ENCODE data around the gene TCHHL1.
"Not testable (repeated sequence)": the region's sequence is repeated elsewhere in the genome, so short reads cannot be mapped to it uniquely, and the experiment has no call there.

The TCHHL1 gene

GRCh38 chr1:152084853-152085252 lies 4.0 kb downstream of the TCHHL1 start:
- no peak overlapping the region for H3K27ac ChIP-seq (ENCODE audit: low read depth, low read length)
- 25% methylated on average over 1 of the region's 1 CpG for WGBS
- no peak overlapping the region for H3K4me3 ChIP-seq (ENCODE audit: low read length)
- H3K9ac ChIP-seq (ENCODE audit: low read depth, low read length) = no peak overlapping the region
- H3K36me3 ChIP-seq (ENCODE audit: insufficient read depth, low read length) = no peaks in the 10 kb centered on the region
- H3K27me3 ChIP-seq (ENCODE audit: insufficient read depth, low read length) = no peaks in the 10 kb centered on the region; the same call in 1 of the 2 replicates
- H3K9me3 ChIP-seq (ENCODE audit: insufficient read depth, low read depth, low read length) = peaks cover 4% of the 10 kb centered on the region; the same call in 1 of the 2 replicates
- H3K4me1 ChIP-seq (ENCODE audit: insufficient read depth, low read length) = no peaks in the 10 kb centered on the region

DNA sequence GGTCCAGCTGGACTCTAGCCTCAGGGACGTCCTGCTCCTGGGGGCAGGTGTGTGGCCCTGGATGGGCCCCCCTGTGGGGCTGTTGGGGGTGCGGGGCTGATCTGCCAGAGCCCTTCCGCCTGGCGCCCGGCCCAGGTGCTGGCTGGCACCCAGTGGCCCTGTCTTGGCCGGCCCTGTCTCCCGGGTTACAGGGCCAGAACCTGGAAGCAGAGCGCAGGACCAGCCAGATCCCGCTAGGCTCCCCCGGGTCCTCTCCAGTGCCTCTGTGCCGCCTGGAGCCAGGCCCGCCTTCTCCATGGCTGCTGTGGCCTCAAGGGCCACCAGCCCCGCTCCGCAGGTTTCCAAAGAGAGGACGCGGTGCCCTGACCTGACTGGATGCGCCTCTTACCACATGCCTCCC lies 7.8 kb downstream of the TCHHL1 start:
- not testable (repeated sequence) for H3K36me3 ChIP-seq (ENCODE audit: insufficient read depth, low read length); H3K27me3 ChIP-seq (ENCODE audit: insufficient read depth, low read length); H3K9me3 ChIP-seq (ENCODE audit: insufficient read depth, low read depth, low read length); H3K4me1 ChIP-seq (ENCODE audit: insufficient read depth, low read length); H3K9ac ChIP-seq (ENCODE audit: low read depth, low read length); H3K4me3 ChIP-seq (ENCODE audit: low read length); H3K27ac ChIP-seq (ENCODE audit: low read depth, low read length)
- WGBS = 90% methylated on average over 16 of the region's 17 CpGs

DNA sequence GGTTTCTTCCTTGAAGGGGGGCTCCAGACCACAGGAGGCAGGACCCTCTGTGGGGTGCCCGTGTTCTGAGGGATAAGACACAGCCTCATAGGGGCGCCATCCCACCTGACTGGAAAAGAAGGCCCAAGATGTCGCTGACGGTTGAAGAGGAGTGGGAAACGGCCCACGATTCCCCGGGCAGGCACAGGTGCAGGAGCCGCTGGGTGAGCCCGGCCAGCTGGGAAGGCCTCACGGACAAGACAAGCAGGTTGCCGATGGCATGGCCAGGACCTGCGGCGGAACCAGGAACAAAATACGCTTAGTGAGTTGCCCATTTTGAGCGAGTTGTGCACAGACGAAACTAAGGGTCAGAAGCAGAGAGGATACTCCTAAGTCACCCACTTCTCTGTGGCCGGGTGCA lies 8.4 kb downstream of the TCHHL1 start:
- H3K4me3 ChIP-seq (ENCODE audit: low read length); H3K9me3 ChIP-seq (ENCODE audit: insufficient read depth, low read depth, low read length); H3K27ac ChIP-seq (ENCODE audit: low read depth, low read length); H3K9ac ChIP-seq (ENCODE audit: low read depth, low read length); H3K4me1 ChIP-seq (ENCODE audit: insufficient read depth, low read length); H3K27me3 ChIP-seq (ENCODE audit: insufficient read depth, low read length); H3K36me3 ChIP-seq (ENCODE audit: insufficient read depth, low read length): not testable (repeated sequence)
- WGBS = 87% methylated on average over 17 of the region's 17 CpGs

GRCh38 chr1:152078831-152079441 lies 9.9 kb downstream of the TCHHL1 start:
- no peak overlapping the region for H3K9ac ChIP-seq (ENCODE audit: low read depth, low read length)
- H3K27ac ChIP-seq (ENCODE audit: low read depth, low read length) = no peak overlapping the region
- H3K9me3 ChIP-seq (ENCODE audit: insufficient read depth, low read depth, low read length) = peaks cover 4% of the 10 kb centered on the region
- H3K27me3 ChIP-seq (ENCODE audit: insufficient read depth, low read length) = peaks cover 4% of the 10 kb centered on the region; the same call in 1 of the 2 replicates
- no peaks in the 10 kb centered on the region for H3K4me1 ChIP-seq (ENCODE audit: insufficient read depth, low read length)
- no peaks in the 10 kb centered on the region for H3K36me3 ChIP-seq (ENCODE audit: insufficient read depth, low read length)
- no peak overlapping the region for H3K4me3 ChIP-seq (ENCODE audit: low read length)
- 82% methylated on average over 24 of the region's 24 CpGs for WGBS

DNA sequence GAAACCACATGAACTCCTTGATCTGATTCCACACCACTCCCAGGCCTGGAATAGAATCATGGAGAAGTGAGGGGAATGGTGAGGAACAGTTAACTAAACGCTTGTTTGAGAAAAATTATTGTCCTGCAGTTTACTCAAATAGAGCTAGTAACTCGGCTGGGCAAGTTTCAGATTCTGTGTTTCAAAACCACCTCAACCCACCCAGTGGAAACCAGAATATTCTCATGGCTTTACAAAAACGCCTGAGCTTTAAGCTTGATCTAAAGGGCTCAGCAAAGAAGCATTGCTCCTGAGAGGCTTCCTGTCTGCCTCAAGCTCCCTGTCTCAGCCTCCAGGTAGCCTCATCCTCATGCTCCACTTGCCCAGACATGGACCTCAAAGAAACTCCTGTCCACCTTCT lies 16.6 kb downstream of the TCHHL1 start:
- Histone ChIP-seq H3K4me3 (ENCODE audit: low read length) (no peak overlapping the region), H3K4me1 (ENCODE audit: insufficient read depth, low read length) (peaks cover 14% of the 10 kb centered on the region), H3K9ac (ENCODE audit: low read depth, low read length) (no peak overlapping the region), H3K27ac (ENCODE audit: low read depth, low read length) (no peak overlapping the region), H3K36me3 (ENCODE audit: insufficient read depth, low read length) (no peaks in the 10 kb centered on the region), H3K9me3 (ENCODE audit: insufficient read depth, low read depth, low read length) (no peaks in the 10 kb centered on the region), H3K27me3 (ENCODE audit: insufficient read depth, low read length) (peaks cover 4% of the 10 kb centered on the region; the same call in 1 of the 2 replicates)
- 72% methylated on average over 3 of the region's 3 CpGs for WGBS

GRCh38 chr1:152071123-152071522 lies 17.7 kb downstream of the TCHHL1 start:
- Histone ChIP-seq H3K27ac (ENCODE audit: low read depth, low read length) (no peak overlapping the region), H3K9ac (ENCODE audit: low read depth, low read length) (no peak overlapping the region), H3K4me1 (ENCODE audit: insufficient read depth, low read length) (peaks cover 14% of the 10 kb centered on the region), H3K9me3 (ENCODE audit: insufficient read depth, low read depth, low read length) (no peaks in the 10 kb centered on the region), H3K27me3 (ENCODE audit: insufficient read depth, low read length) (peaks cover 4% of the 10 kb centered on the region; the same call in 1 of the 2 replicates), H3K36me3 (ENCODE audit: insufficient read depth, low read length) (no peaks in the 10 kb centered on the region), H3K4me3 (ENCODE audit: low read length) (no peak overlapping the region)
- WGBS = 78% methylated on average over 3 of the region's 3 CpGs

GRCh38 chr1:152067929-152068328 lies 20.9 kb downstream of the TCHHL1 start:
- 19% methylated on average over 1 of the region's 1 CpG for WGBS
- Histone ChIP-seq H3K9ac (ENCODE audit: low read depth, low read length) (no peak overlapping the region), H3K4me3 (ENCODE audit: low read length) (no peak overlapping the region), H3K9me3 (ENCODE audit: insufficient read depth, low read depth, low read length) (no peaks in the 10 kb centered on the region), H3K27me3 (ENCODE audit: insufficient read depth, low read length) (no peaks in the 10 kb centered on the region), H3K27ac (ENCODE audit: low read depth, low read length) (no peak overlapping the region), H3K4me1 (ENCODE audit: insufficient read depth, low read length) (peaks cover 14% of the 10 kb centered on the region), H3K36me3 (ENCODE audit: insufficient read depth, low read length) (no peaks in the 10 kb centered on the region)

GRCh38 chr1:152067150-152067549 lies 21.7 kb downstream of the TCHHL1 start:
- peaks cover 14% of the 10 kb centered on the region for H3K4me1 ChIP-seq (ENCODE audit: insufficient read depth, low read length)
- no peaks in the 10 kb centered on the region for H3K27me3 ChIP-seq (ENCODE audit: insufficient read depth, low read length)
- H3K27ac ChIP-seq (ENCODE audit: low read depth, low read length) = no peak overlapping the region
- no peaks in the 10 kb centered on the region for H3K9me3 ChIP-seq (ENCODE audit: insufficient read depth, low read depth, low read length)
- H3K36me3 ChIP-seq (ENCODE audit: insufficient read depth, low read length) = no peaks in the 10 kb centered on the region
- no peak overlapping the region for H3K9ac ChIP-seq (ENCODE audit: low read depth, low read length)
- H3K4me3 ChIP-seq (ENCODE audit: low read length) = no peak overlapping the region

- no peaks in the 10 kb centered on the region for H3K36me3 ChIP-seq (ENCODE audit: insufficient read depth, low read length)
- H3K27me3 ChIP-seq (ENCODE audit: insufficient read depth, low read length) = peaks cover 12% of the 10 kb centered on the region
- peaks cover 6% of the 10 kb centered on the region for H3K9me3 ChIP-seq (ENCODE audit: insufficient read depth, low read depth, low read length)
- no peak overlapping the region for H3K9ac ChIP-seq (ENCODE audit: low read depth, low read length)
- no peaks in the 10 kb centered on the region for H3K4me1 ChIP-seq (ENCODE audit: insufficient read depth, low read length)
- no peak overlapping the region for H3K4me3 ChIP-seq (ENCODE audit: low read length)
- no peak overlapping the region for H3K27ac ChIP-seq (ENCODE audit: low read depth, low read length)
These were observed 26.9 kb downstream of the TCHHL1 start for GRCh38 chr1:152061952-152062351.

GRCh38 chr1:152053375-152053774 lies 35.5 kb downstream of the TCHHL1 start:
- Histone ChIP-seq H3K27me3 (ENCODE audit: insufficient read depth, low read length) (peaks cover 23% of the 10 kb centered on the region), H3K4me3 (ENCODE audit: low read length) (no peak overlapping the region), H3K4me1 (ENCODE audit: insufficient read depth, low read length) (peaks cover 8% of the 10 kb centered on the region), H3K9me3 (ENCODE audit: insufficient read depth, low read depth, low read length) (no peaks in the 10 kb centered on the region), H3K9ac (ENCODE audit: low read depth, low read length) (no peak overlapping the region), H3K27ac (ENCODE audit: low read depth, low read length) (no peak overlapping the region), H3K36me3 (ENCODE audit: insufficient read depth, low read length) (no peaks in the 10 kb centered on the region)
- WGBS = 88% methylated on average over 13 of the region's 13 CpGs

DNA sequence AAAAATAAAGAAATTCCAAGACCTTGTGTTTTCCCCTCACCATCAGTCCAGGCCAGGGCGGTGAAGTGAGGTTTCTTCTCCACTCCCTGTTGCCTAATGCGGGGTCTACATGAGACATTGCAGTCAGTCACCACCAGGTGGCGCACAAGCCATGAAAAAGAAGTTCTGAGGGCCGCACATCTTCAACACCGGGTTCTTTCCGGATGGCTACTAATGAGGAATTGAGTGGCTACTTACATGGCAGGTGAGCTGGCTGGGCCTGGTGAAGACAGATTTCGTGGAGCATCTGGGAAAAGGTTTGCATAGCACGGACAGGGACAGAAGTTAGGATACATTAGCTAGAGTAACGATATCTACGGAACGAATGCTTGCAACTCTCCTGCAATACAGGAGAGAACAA lies 36.3 kb downstream of the TCHHL1 start:
- no peak overlapping the region for H3K27ac ChIP-seq (ENCODE audit: low read depth, low read length)
- no peak overlapping the region for H3K9ac ChIP-seq (ENCODE audit: low read depth, low read length)
- H3K4me3 ChIP-seq (ENCODE audit: low read length) = no peak overlapping the region
- whole genome bisulfite sequencing = 32% methylated on average over 11 of the region's 11 CpGs
- H3K36me3 ChIP-seq (ENCODE audit: insufficient read depth, low read length) = no peaks in the 10 kb centered on the region
- H3K27me3 ChIP-seq (ENCODE audit: insufficient read depth, low read length) = peaks cover 16% of the 10 kb centered on the region
- H3K9me3 ChIP-seq (ENCODE audit: insufficient read depth, low read depth, low read length) = no peaks in the 10 kb centered on the region
- peaks cover 14% of the 10 kb centered on the region for H3K4me1 ChIP-seq (ENCODE audit: insufficient read depth, low read length)
